HCT116 (cell line): ENCODE results near the gene GRIK4. TPM values are rescaled to one million over a fixed set of nuclear protein-coding genes. Genes with fewer than 3 reads are reported as not detected.

Source experiments
- ATAC-seq: fragments of 200-7000 bp; cut with Tn5 transposase; 2 replicates; pipeline ENCODE4 v1.9.1; 2020; ENCODE audit warnings: mild to moderate bottlenecking, moderate library complexity
- BruUV-seq: library from RNA; stranded (reverse); fragments of 400-500 nt; replicated peaks from 2 replicates; lab custom pipeline; 2021; lab: Mats Ljungman, UMichigan
- CTCF ChIA-PET: fragments of 300-600 bp; sonication (Branson Sonifier 250); formaldehyde crosslinking; loops from one replicate; lab custom pipeline; 2021; ENCODE audit warnings: antibody characterized with exemption; lab: Charles Lee
- POLR2A ChIA-PET: fragments of 300-600, 350-600 bp; sonication (Branson Sonifier 250); formaldehyde crosslinking; loops from one replicate; lab custom pipeline; 2021; ENCODE audit warnings: antibody characterized with exemption; lab: Charles Lee
- RAD21 ChIA-PET, 2 experiments: fragments of 300-600 bp; sonication (Branson Sonifier 250); formaldehyde crosslinking; loops; one replicate each; lab custom pipeline; 2023; ENCODE audit warnings: low total read pairs in 2 of 2; ENCODE audit not compliant: uncharacterized antibody in 2 of 2, unreplicated experiment in 2 of 2, low non-redundant PET in 1 of 2; lab: Charles Lee
- DNase-seq: peaks from one replicate; pipeline ENCODE4 v3.0.0-alpha.2; 2010; ENCODE audit warnings: low read depth, low spot score
- H2AFZ ChIP-seq: fragments of 200-600 bp; shearing (Covaris generic), sonication (generic); 2 replicates; pipeline ENCODE4 v1.6.1; 2017; ENCODE audit warnings: low read depth, mixed run types, mixed read lengths, antibody characterized with exemption, low read length; ENCODE audit not compliant: poor library complexity, severe bottlenecking
- H3K27ac ChIP-seq: 2 replicates; pipeline ENCODE4 v1.5.1; 2012; ENCODE audit warnings: low read depth, low read length
- H3K27me3 ChIP-seq: fragments of 200-600 bp; sonication (generic); 2 replicates; pipeline ENCODE4 v1.6.1; 2016; ENCODE audit warnings: mixed run types, low read length, mixed read lengths; ENCODE audit not compliant: insufficient read depth
- H3K36me3 ChIP-seq, 2 experiments: fragments of 200-500 bp in 1 of 2; fragments of 200-600 bp in 1 of 2; sonication (Bioruptor generic) in 1 of 2; sonication (generic) in 1 of 2; 2 replicates each; pipeline versions ENCODE4 v1.5.1 to v1.6.1; 2014 to 2016; ENCODE audit warnings: low read length in 2 of 2, inconsistent platforms in 1 of 2, mixed read lengths in 1 of 2, mixed run types in 1 of 2; ENCODE audit not compliant: insufficient read depth in 2 of 2, control insufficient read depth in 1 of 2
- H3K4me1 ChIP-seq, 2 experiments: fragments of 200-600 bp in 1 of 2; sonication (generic) in 1 of 2; 2 replicates each; pipeline versions ENCODE4 v1.5.1 to v1.6.1; 2012 to 2017; ENCODE audit warnings: low read length in 2 of 2, inconsistent platforms in 1 of 2, mild to moderate bottlenecking in 1 of 2, mixed read lengths in 1 of 2, mixed run types in 1 of 2, moderate library complexity in 1 of 2; ENCODE audit not compliant: insufficient read depth in 2 of 2, control insufficient read depth in 1 of 2
- H3K4me2 ChIP-seq: fragments of 200-600 bp; sonication (generic); 2 replicates; pipeline ENCODE4 v1.6.1; 2017; ENCODE audit warnings: mixed run types, low read length, mixed read lengths
- H3K4me3 ChIP-seq, 2 experiments: fragments of 200-600 bp in 1 of 2; sonication (generic) in 1 of 2; replicated peaks in 1 of 2; 2 replicates each; pipeline ENCODE4 v1.5.1; 2011 to 2016; ENCODE audit warnings: low read length in 2 of 2, control low read depth in 1 of 2, low read depth in 1 of 2, mild to moderate bottlenecking in 1 of 2, mixed read lengths in 1 of 2, mixed run types in 1 of 2
- H3K79me2 ChIP-seq: fragments of 200-600 bp; sonication (generic); 2 replicates; pipeline ENCODE4 v1.6.1; 2017; ENCODE audit warnings: mild to moderate bottlenecking, mixed run types, low read length, moderate library complexity, mixed read lengths; ENCODE audit not compliant: insufficient read depth
- H3K9ac ChIP-seq: fragments of 200-600 bp; sonication (generic); 2 replicates; pipeline ENCODE4 v1.6.1; 2016; ENCODE audit warnings: low read length, mixed read lengths
- H3K9me2 ChIP-seq: fragments of 200-600 bp; sonication (generic), shearing (Covaris generic); 2 replicates; pipeline ENCODE4 v1.6.1; 2017; ENCODE audit warnings: mixed run types, mild to moderate bottlenecking, moderate library complexity; ENCODE audit not compliant: insufficient read depth
- H3K9me3 ChIP-seq, 2 experiments: fragments of 200-500 bp in 1 of 2; fragments of 200-600 bp in 1 of 2; sonication (Bioruptor generic) in 1 of 2; sonication (generic) in 1 of 2; 2 replicates each; pipeline ENCODE4 v1.6.1; 2014 to 2017; ENCODE audit warnings: low read length in 2 of 2, mixed read lengths in 2 of 2, inconsistent platforms in 1 of 2, low read depth in 1 of 2, mild to moderate bottlenecking in 1 of 2, mixed run types in 1 of 2, moderate library complexity in 1 of 2; ENCODE audit not compliant: control insufficient read depth in 1 of 2, insufficient read depth in 1 of 2
- H4K20me1 ChIP-seq: fragments of 200-600 bp; sonication (generic), shearing (Covaris generic); 2 replicates; pipeline ENCODE4 v1.6.1; 2017; ENCODE audit warnings: mixed run types, mild to moderate bottlenecking, moderate library complexity; ENCODE audit not compliant: insufficient read depth
- ATF3 ChIP-seq: IDR thresholded peaks from 2 replicates; pipeline ENCODE4 v1.6.1; 2012
- CEBPB ChIP-seq: IDR thresholded peaks from 2 replicates; pipeline ENCODE4 v1.6.1; 2012; ENCODE audit warnings: low read depth
- ELF1 ChIP-seq: IDR thresholded peaks from 2 replicates; pipeline ENCODE4 v1.6.1; 2012; ENCODE audit warnings: low read depth, borderline replicate concordance
- EZH2 ChIP-seq: fragments of 200-600 bp; sonication (generic); IDR thresholded peaks from 2 replicates; pipeline ENCODE4 v1.6.1; 2017; ENCODE audit warnings: antibody characterized with exemption, mixed run types
- FOSL1 ChIP-seq: IDR thresholded peaks from 2 replicates; pipeline ENCODE4 v1.6.1; 2012; ENCODE audit warnings: low read depth
- JUND ChIP-seq: IDR thresholded peaks from 2 replicates; pipeline ENCODE4 v1.6.1; 2012
- MAX ChIP-seq: IDR thresholded peaks from 2 replicates; pipeline ENCODE4 v1.6.1; 2012
- POLR2A ChIP-seq: IDR thresholded peaks from 2 replicates; pipeline ENCODE4 v1.7.0; 2011; ENCODE audit warnings: borderline replicate concordance; ENCODE audit not compliant: insufficient read depth, insufficient read length; ENCODE audit errors: extremely low read depth
- SIN3A ChIP-seq: IDR thresholded peaks from 2 replicates; pipeline ENCODE4 v1.6.1; 2012; ENCODE audit warnings: low read depth
- SP1 ChIP-seq: IDR thresholded peaks from 2 replicates; pipeline ENCODE4 v1.6.1; 2012; ENCODE audit warnings: low read depth
- SRF ChIP-seq: IDR thresholded peaks from 2 replicates; pipeline ENCODE4 v1.6.1; 2012; ENCODE audit warnings: low read depth
- TCF7L2 ChIP-seq: IDR thresholded peaks from 2 replicates; pipeline ENCODE4 v1.7.0; 2011; ENCODE audit warnings: borderline replicate concordance, inconsistent platforms; ENCODE audit not compliant: insufficient read depth, insufficient read length; ENCODE audit errors: extremely low read depth
- ZNF274 ChIP-seq: fragments of 200-500 bp; sonication (Bioruptor generic); IDR thresholded peaks from 2 replicates; pipeline ENCODE4 v1.6.1; 2014; ENCODE audit warnings: mild to moderate bottlenecking, low read depth, low read length, inconsistent platforms
- intact Hi-C: fragments of 100-400 bp; cut with micrococcal nuclease; formaldehyde crosslinking; loops from 2 replicates; pipeline ENCODE4 v1.10.0; 2022
- total RNA-seq: library from RNA; stranded (reverse); gene quantifications from one replicate; pipeline ENCODE4 v1.2.1, GENCODE V29; 2021; ENCODE audit not compliant: unreplicated experiment

Gene GRIK4
- total RNA-seq, 1 experiment from 2014 or later, result 0.52 TPM

- no peak for TF ChIP-seq SRF
- no peak for TF ChIP-seq FOSL1
- no peak for TF ChIP-seq EZH2
- no peak for TF ChIP-seq JUND
- TF ChIP-seq MAX, result no peak
- no peak for TF ChIP-seq ELF1
Observed at GRCh38 chr11:121024989-121025388, 513.4 kb downstream of the GRIK4 start (continued).

- ChIA-PET CTCF (no interaction called here), POLR2A (no interaction called here), RAD21 (no interaction called here)
- intact Hi-C loops, result no loop called here
- H3K79me2 ChIP-seq, result peaks cover 36% of the 10 kb centered on the region
- no peak overlapping the region for H3K27ac ChIP-seq
- no peak for DNase-seq
- no peak for ATAC-seq
- TF ChIP-seq EZH2 (no peak), ZNF274 (no peak), CEBPB (no peak), TCF7L2 (no peak), FOSL1 (no peak), ATF3 (no peak), JUND (no peak), POLR2A (no peak), ELF1 (no peak), SRF (no peak), SP1 (no peak), SIN3A (no peak)
- no peak overlapping the region for H2AFZ ChIP-seq
- H3K9ac ChIP-seq, result no peak overlapping the region
- H3K36me3 ChIP-seq, result no peaks in the 10 kb centered on the region
- no peak overlapping the region for H3K4me2 ChIP-seq
- no peaks in the 10 kb centered on the region for H3K9me3 ChIP-seq
- H3K4me1 ChIP-seq, result peaks cover 10 to 17% of the 10 kb centered on the region in 2 experiments
- no peak overlapping the region for H3K4me3 ChIP-seq
- no TSS peak for BruUV-seq
- no peaks in the 10 kb centered on the region for H3K27me3 ChIP-seq
- H4K20me1 ChIP-seq, result no peaks in the 10 kb centered on the region
- H3K9me2 ChIP-seq, result no peaks in the 10 kb centered on the region
Observed at GRCh38 chr11:121029153-121029552, 517.6 kb downstream of the GRIK4 start.
